DND-41 (cell line): ENCODE measurements around the gene TTPAL.
A peak's percentile ranks its signal among the peaks of the same experiment; 100 is the strongest.

Source experiments
- ATAC-seq: fragments of 200-7000 bp; cut with Tn5 transposase; 3 replicates; pipeline ENCODE4 v1.9.1; 2021; ENCODE audit warnings: low read depth; ENCODE audit not compliant: insufficient read depth
- DNase-seq: peaks from one replicate; pipeline ENCODE4 v3.0.0-alpha.2; 2020
- H2AFZ ChIP-seq: 2 replicates; pipeline ENCODE4 v1.6.0; 2012; ENCODE audit warnings: low read depth, low read length
- H3K27ac ChIP-seq: 2 replicates; pipeline ENCODE4 v1.5.1; 2012; ENCODE audit warnings: low read length, inconsistent platforms
- H3K27me3 ChIP-seq: fragments of 200-600 bp; sonication (generic); 2 replicates; pipeline ENCODE4 v1.6.0; 2012; ENCODE audit warnings: low read length, mild to moderate bottlenecking, inconsistent platforms; ENCODE audit not compliant: insufficient read depth, poor library complexity
- H3K36me3 ChIP-seq: 2 replicates; pipeline ENCODE4 v1.5.1; 2012; ENCODE audit warnings: low read length, inconsistent platforms; ENCODE audit not compliant: insufficient read depth
- H3K4me1 ChIP-seq: 2 replicates; pipeline ENCODE4 v1.5.1; 2012; ENCODE audit warnings: mild to moderate bottlenecking, low read length; ENCODE audit not compliant: insufficient read depth
- H3K4me2 ChIP-seq: 2 replicates; pipeline ENCODE4 v1.6.0; 2012; ENCODE audit warnings: mild to moderate bottlenecking, moderate library complexity, low read length, inconsistent platforms; ENCODE audit not compliant: insufficient read depth
- H3K4me3 ChIP-seq, 2 experiments: fragments of 200-600 bp in 1 of 2; shearing (Covaris generic) in 1 of 2; 2 replicates each; pipeline ENCODE4 v1.5.1; 2012 to 2016; ENCODE audit warnings: inconsistent platforms in 2 of 2, low read length in 2 of 2, mild to moderate bottlenecking in 2 of 2, low read depth in 1 of 2, moderate library complexity in 1 of 2
- H3K79me2 ChIP-seq: 2 replicates; pipeline ENCODE4 v1.6.0; 2012; ENCODE audit warnings: low read length, inconsistent platforms; ENCODE audit not compliant: insufficient read depth
- H3K9ac ChIP-seq: 2 replicates; pipeline ENCODE4 v1.6.0; 2012; ENCODE audit warnings: low read depth, mild to moderate bottlenecking, inconsistent platforms, low read length, moderate library complexity
- H3K9me3 ChIP-seq: 2 replicates; pipeline ENCODE4 v1.5.1; 2012; ENCODE audit warnings: low read length, moderate library complexity, mild to moderate bottlenecking, inconsistent platforms; ENCODE audit not compliant: insufficient read depth, severe bottlenecking
- H4K20me1 ChIP-seq: 2 replicates; pipeline ENCODE4 v1.6.0; 2012; ENCODE audit warnings: low read length; ENCODE audit not compliant: insufficient read depth
- CTCF ChIP-seq: IDR thresholded peaks from 2 replicates; pipeline ENCODE4 v1.5.1; 2012; ENCODE audit warnings: borderline replicate concordance, low read length, moderate library complexity, mild to moderate bottlenecking; ENCODE audit not compliant: poor library complexity, severe bottlenecking; ENCODE audit errors: extremely low read depth
- EZH2 ChIP-seq: IDR thresholded peaks from 3 replicates; pipeline ENCODE4 v1.6.1; 2012; ENCODE audit warnings: borderline replicate concordance, low read depth, mild to moderate bottlenecking, moderate library complexity, low read length, inconsistent platforms; ENCODE audit not compliant: severe bottlenecking

TTPAL gene

GRCh38 chr20:44532259-44532980 lies 56.7 kb downstream of the TTPAL start:
- H3K9ac ChIP-seq, result peak overlapping the region; percentile 52
- peaks cover 24% of the 10 kb centered on the region for H3K4me1 ChIP-seq
- H3K9me3 ChIP-seq, result no peaks in the 10 kb centered on the region
- no peaks in the 10 kb centered on the region for H3K79me2 ChIP-seq
- H2AFZ ChIP-seq, result peak overlapping the region; percentile 98
- H3K36me3 ChIP-seq, result no peaks in the 10 kb centered on the region
- DNase-seq (no peak), ATAC-seq (no peak)
- TF ChIP-seq EZH2, result peak; percentile 13
- no peak for TF ChIP-seq CTCF
- no peaks in the 10 kb centered on the region for H4K20me1 ChIP-seq
- H3K4me3 ChIP-seq, result peak overlapping the region; percentile 25 to 77; a peak in 3 of 4 replicates
- peaks cover 43% of the 10 kb centered on the region for H3K27me3 ChIP-seq
- peak overlapping the region; percentile 100 for H3K4me2 ChIP-seq
- no peak overlapping the region for H3K27ac ChIP-seq

DNA sequence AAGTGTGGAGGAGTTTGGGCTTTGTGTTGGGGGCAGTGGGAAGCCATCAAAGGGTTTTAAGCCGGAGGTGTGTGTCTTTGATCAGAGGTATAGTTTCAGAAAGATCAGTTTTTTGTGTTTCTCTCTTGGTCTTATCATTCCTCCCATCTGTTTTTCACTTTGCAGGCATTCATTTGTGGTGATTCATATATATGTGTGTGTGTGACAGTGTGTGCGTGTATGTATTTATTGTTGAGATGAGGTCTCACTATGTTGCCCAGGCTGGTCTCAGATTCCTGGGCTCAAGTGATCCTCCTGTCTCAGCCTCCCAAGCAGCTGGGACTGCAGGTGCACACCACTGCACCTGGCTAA lies 57.3 kb downstream of the TTPAL start:
- Histone ChIP-seq H3K79me2 (no peaks in the 10 kb centered on the region), H4K20me1 (no peaks in the 10 kb centered on the region), H3K4me1 (peaks cover 24% of the 10 kb centered on the region), H3K27me3 (peaks cover 40% of the 10 kb centered on the region), H3K4me2 (peak overlapping the region; percentile 100; the same call in 1 of the 2 replicates), H3K27ac (no peak overlapping the region), H3K9me3 (no peaks in the 10 kb centered on the region), H3K36me3 (no peaks in the 10 kb centered on the region), H3K4me3 (no peak overlapping the region), H2AFZ (no peak overlapping the region), H3K9ac (no peak overlapping the region)
- peak; percentile 59 for DNase-seq
- TF ChIP-seq CTCF, result no peak
- no peak for TF ChIP-seq EZH2
- peak; percentile 71 for ATAC-seq

DNA sequence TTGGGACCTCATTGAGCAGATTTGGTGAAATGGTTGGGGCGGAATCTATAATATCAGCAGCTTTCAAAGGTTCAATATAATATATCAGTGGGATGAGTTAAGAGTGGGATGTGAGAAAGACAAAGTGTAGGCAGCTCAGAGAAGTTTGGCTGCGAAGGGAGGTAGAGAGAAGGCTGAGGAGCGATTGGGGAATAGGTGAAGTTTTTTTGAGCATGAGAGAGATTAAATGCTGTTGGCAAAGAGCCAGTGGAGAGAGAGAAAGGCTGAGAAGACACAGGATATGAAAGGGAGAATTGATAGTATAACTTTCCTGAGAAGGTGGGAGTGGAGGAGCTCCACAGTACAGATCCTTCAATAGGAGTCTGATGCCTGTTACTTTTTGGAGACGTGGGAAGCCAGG lies 58.3 kb downstream of the TTPAL start:
- Histone ChIP-seq H3K27me3 (peaks cover 38% of the 10 kb centered on the region), H3K9me3 (no peaks in the 10 kb centered on the region), H3K9ac (no peak overlapping the region), H3K4me3 (no peak overlapping the region), H3K79me2 (no peaks in the 10 kb centered on the region), H3K27ac (no peak overlapping the region), H3K36me3 (no peaks in the 10 kb centered on the region), H2AFZ (no peak overlapping the region), H3K4me1 (peaks cover 24% of the 10 kb centered on the region), H3K4me2 (no peak overlapping the region), H4K20me1 (no peaks in the 10 kb centered on the region)
- no peak for DNase-seq
- TF ChIP-seq EZH2 (no peak), CTCF (no peak)
- no peak for ATAC-seq

DNA sequence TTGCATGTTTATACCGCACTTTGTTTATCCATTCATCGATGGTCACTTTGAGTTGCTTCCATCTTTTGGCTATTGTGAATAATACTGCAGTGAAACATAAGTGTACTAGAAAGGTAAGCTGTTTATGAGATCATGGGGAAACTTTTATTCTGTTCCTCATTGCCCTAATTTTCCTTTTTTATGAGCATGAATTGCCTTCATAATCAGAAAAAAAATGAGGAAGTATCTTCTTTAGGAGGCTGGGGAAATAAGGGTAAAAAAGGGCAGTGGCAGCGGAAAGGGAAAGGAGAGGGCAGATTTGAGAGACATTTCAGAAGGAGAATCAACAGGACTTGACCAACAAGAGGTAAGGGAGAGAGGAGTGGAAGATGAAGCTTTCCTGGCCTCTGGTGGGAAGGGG lies 60.5 kb downstream of the TTPAL start:
- DNase-seq, result no peak
- no peaks in the 10 kb centered on the region for H3K36me3 ChIP-seq
- H3K27ac ChIP-seq, result no peak overlapping the region
- no peak for TF ChIP-seq CTCF
- TF ChIP-seq EZH2, result no peak
- no peak overlapping the region for H2AFZ ChIP-seq
- H3K9me3 ChIP-seq, result no peaks in the 10 kb centered on the region
- ATAC-seq, result no peak
- H3K79me2 ChIP-seq, result no peaks in the 10 kb centered on the region
- H3K9ac ChIP-seq, result no peak overlapping the region
- H3K4me2 ChIP-seq, result no peak overlapping the region
- H3K4me3 ChIP-seq, result no peak overlapping the region
- H3K27me3 ChIP-seq, result peaks cover 35% of the 10 kb centered on the region
- H4K20me1 ChIP-seq, result no peaks in the 10 kb centered on the region
- peaks cover 22% of the 10 kb centered on the region for H3K4me1 ChIP-seq
